Measurements from ENCODE around the gene TNFRSF13B.

TNFRSF13B gene

DNA sequence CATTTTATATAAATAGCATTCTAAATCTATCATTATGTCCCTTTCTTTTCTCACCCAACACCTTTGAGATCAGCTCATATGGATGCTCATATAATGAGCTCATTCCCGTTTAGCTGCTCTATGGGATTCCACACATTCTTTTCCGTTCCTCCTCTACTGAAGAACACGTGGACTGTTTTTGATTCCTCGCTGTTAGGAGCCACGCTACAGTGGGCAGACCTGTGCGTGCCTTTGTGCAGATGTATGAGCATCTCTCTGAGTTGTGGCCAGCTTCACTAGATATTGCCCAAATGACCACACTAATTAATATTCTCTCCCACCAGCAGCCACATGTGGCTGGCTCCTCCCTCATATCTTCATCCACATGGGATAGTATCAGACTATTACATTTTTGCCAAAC is 6.0 kb upstream of the TNFRSF13B start:
- Histone ChIP-seq H3K36me3 (ENCODE audit: insufficient read depth, low read length) (no peaks in the 10 kb centered on the region), H2AFZ (ENCODE audit: low read depth, low read length) (no peak overlapping the region), H3K4me3 (ENCODE audit: low read depth in 1 of 2, low read length in 2 of 2) (no peak overlapping the region), H3K4me2 (ENCODE audit: insufficient read depth, low read length) (no peak overlapping the region), H3K79me2 (ENCODE audit: insufficient read depth, low read length) (no peaks in the 10 kb centered on the region), H3K4me1 (ENCODE audit: insufficient read depth, low read length) (peaks cover 66% of the 10 kb centered on the region), H3K27ac (ENCODE audit: low read length) (peak overlapping the region; percentile 94), H3K27me3 (ENCODE audit: insufficient read depth, low read length, poor library complexity) (no peaks in the 10 kb centered on the region), H4K20me1 (ENCODE audit: insufficient read depth, low read length) (no peaks in the 10 kb centered on the region), H3K9me3 (ENCODE audit: insufficient read depth, low read length, severe bottlenecking) (no peaks in the 10 kb centered on the region), H3K9ac (ENCODE audit: low read depth, low read length) (peak overlapping the region; percentile 18; the same call in 1 of the 2 replicates)
- ATAC-seq (ENCODE audit: insufficient read depth, low read depth) = no peak
- DNase-seq = no peak
- TF ChIP-seq EZH2 (IDR thresholded peaks at IDR 0.05; ENCODE audit: borderline replicate concordance, low read depth, low read length, severe bottlenecking) = no peak
- TF ChIP-seq, protein P1, sequence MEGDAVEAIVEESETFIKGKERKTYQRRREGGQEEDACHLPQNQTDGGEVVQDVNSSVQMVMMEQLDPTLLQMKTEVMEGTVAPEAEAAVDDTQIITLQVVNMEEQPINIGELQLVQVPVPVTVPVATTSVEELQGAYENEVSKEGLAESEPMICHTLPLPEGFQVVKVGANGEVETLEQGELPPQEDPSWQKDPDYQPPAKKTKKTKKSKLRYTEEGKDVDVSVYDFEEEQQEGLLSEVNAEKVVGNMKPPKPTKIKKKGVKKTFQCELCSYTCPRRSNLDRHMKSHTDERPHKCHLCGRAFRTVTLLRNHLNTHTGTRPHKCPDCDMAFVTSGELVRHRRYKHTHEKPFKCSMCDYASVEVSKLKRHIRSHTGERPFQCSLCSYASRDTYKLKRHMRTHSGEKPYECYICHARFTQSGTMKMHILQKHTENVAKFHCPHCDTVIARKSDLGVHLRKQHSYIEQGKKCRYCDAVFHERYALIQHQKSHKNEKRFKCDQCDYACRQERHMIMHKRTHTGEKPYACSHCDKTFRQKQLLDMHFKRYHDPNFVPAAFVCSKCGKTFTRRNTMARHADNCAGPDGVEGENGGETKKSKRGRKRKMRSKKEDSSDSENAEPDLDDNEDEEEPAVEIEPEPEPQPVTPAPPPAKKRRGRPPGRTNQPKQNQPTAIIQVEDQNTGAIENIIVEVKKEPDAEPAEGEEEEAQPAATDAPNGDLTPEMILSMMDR (IDR thresholded peaks at IDR 0.05; ENCODE audit: borderline replicate concordance, extremely low read depth, low read length, poor library complexity, severe bottlenecking) = no peak

DNA sequence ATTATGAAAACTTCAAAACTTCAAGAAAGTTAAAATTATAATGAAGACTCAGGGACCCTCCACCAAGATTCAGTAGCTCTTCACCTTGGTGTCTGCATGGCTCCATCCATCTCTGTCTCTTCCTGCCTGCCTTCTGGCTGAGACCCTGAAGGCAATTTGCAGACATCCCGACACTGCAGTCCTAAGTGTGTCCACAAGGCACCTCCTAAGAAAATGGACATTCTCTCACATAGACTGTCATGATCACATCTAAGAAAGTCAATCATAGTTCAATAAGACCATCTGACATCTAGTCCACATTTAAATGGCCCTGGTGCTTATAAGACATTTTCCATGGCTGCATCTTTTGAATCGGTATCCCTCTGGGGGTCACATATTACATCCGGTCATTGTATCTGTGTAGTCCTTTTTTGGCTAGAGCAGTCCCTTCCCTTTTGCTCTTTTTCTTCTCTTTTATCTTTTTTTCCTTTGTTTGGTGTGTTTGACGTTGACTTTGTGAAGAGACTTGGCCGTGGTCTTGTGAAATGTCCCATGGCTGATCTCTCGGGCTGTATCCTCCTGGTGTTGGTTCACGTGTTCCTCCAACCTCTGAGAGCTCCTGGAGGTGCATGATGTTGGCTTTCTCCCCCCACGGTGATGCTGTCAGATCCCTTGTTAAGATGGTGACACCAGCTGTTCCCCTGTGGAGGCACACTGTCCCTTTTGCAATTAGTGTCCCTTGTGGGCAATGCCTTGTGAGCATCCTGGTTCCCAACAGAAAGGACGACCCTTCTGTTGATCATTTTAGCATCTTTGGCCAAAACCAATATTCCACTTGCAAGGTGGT is 5.0 kb upstream of the TNFRSF13B start:
- no peaks in the 10 kb centered on the region for H4K20me1 ChIP-seq (ENCODE audit: insufficient read depth, low read length)
- ATAC-seq (ENCODE audit: insufficient read depth, low read depth) (peak; percentile 45; the same call in 2 of the 3 replicates), DNase-seq (peak; percentile 50)
- H3K9me3 ChIP-seq (ENCODE audit: insufficient read depth, low read length, severe bottlenecking) = no peaks in the 10 kb centered on the region
- H3K27ac ChIP-seq (ENCODE audit: low read length) = peak overlapping the region; percentile 94
- H3K4me2 ChIP-seq (ENCODE audit: insufficient read depth, low read length) = peak overlapping the region; percentile 37
- H3K27me3 ChIP-seq (ENCODE audit: insufficient read depth, low read length, poor library complexity) = no peaks in the 10 kb centered on the region
- no peaks in the 10 kb centered on the region for H3K36me3 ChIP-seq (ENCODE audit: insufficient read depth, low read length)
- H3K4me3 ChIP-seq (ENCODE audit: low read depth in 1 of 2, low read length in 2 of 2) = peak overlapping the region in 1 of 2 experiments; percentile 14; a peak in 2 of 4 replicates
- no peaks in the 10 kb centered on the region for H3K79me2 ChIP-seq (ENCODE audit: insufficient read depth, low read length)
- H2AFZ ChIP-seq (ENCODE audit: low read depth, low read length) = peak overlapping the region; percentile 11
- peaks cover 74% of the 10 kb centered on the region for H3K4me1 ChIP-seq (ENCODE audit: insufficient read depth, low read length)
- H3K9ac ChIP-seq (ENCODE audit: low read depth, low read length) = peak overlapping the region; percentile 40
- TF ChIP-seq EZH2 (IDR thresholded peaks at IDR 0.05; ENCODE audit: borderline replicate concordance, low read depth, low read length, severe bottlenecking) = no peak
- TF ChIP-seq, protein P1 (IDR thresholded peaks at IDR 0.05; ENCODE audit: borderline replicate concordance, extremely low read depth, low read length, poor library complexity, severe bottlenecking) = peak; percentile 32

DNA sequence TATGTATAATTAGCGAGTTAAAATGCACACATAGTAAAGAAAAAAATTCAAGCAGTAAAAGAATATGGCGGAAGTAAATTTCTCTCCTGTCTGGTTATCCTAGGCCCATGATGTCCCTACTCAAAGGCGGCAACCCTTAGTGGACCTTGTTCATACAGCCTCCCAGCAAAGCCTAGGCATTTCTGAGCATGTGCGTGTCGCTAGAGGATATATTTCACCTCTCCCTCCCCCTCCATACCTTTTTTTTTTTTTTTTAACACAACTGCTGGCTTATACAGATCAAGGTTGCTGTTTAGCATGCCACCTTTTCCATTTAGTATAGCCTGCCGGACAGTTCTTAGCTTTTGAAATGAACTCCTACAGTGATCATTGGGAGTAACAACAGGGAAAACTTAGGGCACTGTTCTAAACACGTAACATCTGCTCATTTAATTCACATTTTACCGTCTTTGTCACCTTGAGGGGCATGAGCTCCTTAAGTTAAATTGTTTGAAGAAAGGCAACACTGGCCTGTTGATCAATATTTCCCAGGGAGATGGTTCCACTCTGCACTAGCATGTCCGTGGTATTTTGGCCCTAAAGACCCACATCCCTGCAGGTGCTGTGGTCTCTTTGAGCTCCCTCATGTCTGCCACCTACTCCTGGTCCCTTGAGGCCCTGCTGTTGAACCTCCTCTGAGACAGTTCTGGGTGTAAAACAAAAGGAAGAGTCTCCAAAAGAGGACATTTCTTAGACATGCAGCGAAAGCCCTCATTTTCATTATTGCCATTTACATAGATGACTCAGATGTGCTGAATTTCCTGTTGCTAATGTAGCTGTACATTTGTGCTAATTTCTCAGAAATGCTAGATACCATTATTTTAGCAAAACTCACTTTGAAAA is 4.1 kb upstream of the TNFRSF13B start:
- peak overlapping the region; percentile 2 for H2AFZ ChIP-seq (ENCODE audit: low read depth, low read length)
- peak overlapping the region; percentile 40 for H3K9ac ChIP-seq (ENCODE audit: low read depth, low read length)

More for the DNA sequence above, 4.1 kb upstream of the TNFRSF13B start:
- Histone ChIP-seq H3K4me3 (ENCODE audit: low read depth in 1 of 2, low read length in 2 of 2) (no peak overlapping the region), H4K20me1 (ENCODE audit: insufficient read depth, low read length) (no peaks in the 10 kb centered on the region), H3K4me2 (ENCODE audit: insufficient read depth, low read length) (peak overlapping the region; percentile 37), H3K27me3 (ENCODE audit: insufficient read depth, low read length, poor library complexity) (no peaks in the 10 kb centered on the region), H3K79me2 (ENCODE audit: insufficient read depth, low read length) (no peaks in the 10 kb centered on the region), H3K27ac (ENCODE audit: low read length) (peak overlapping the region; percentile 94), H3K9me3 (ENCODE audit: insufficient read depth, low read length, severe bottlenecking) (no peaks in the 10 kb centered on the region), H3K4me1 (ENCODE audit: insufficient read depth, low read length) (peaks cover 83% of the 10 kb centered on the region), H3K36me3 (ENCODE audit: insufficient read depth, low read length) (no peaks in the 10 kb centered on the region)
- DNase-seq = peak; percentile 87
- peak; percentile 87 for ATAC-seq (ENCODE audit: insufficient read depth, low read depth)
- TF ChIP-seq, protein P1 (IDR thresholded peaks at IDR 0.05; ENCODE audit: borderline replicate concordance, extremely low read depth, low read length, poor library complexity, severe bottlenecking) = no peak
- TF ChIP-seq EZH2 (IDR thresholded peaks at IDR 0.05; ENCODE audit: borderline replicate concordance, low read depth, low read length, severe bottlenecking) = no peak

Measured in DND-41 (cell line).